Retina (tissue), 1 donor: ENCODE data around the gene PCBD2.
A peak's percentile ranks its signal among the peaks of the same experiment; 100 is the strongest.
"Not testable (repeated sequence)": the region's sequence is repeated elsewhere in the genome, so short reads cannot be mapped to it uniquely, and the experiment has no call there.

Source experiments
- DNase-seq: peaks from one replicate; pipeline ENCODE4 v3.0.0-alpha.2; 2016

Gene PCBD2

GRCh38 chr5:134904610-134905245, at the start of gene PCBD2:
Gene PCBD2, plus strand, starts transcription at chr5:134905131. Its CDS starts 9 bp downstream, at chr5:134905140.
- peak; percentile 92 for DNase-seq

- not testable (repeated sequence) for DNase-seq
These were observed 48.5 kb upstream of the PCBD2 start for GRCh38 chr5:134856465-134856864.

GRCh38 chr5:134857401-134857800, 47.5 kb upstream of the PCBD2 start:
- DNase-seq: no peak

GRCh38 chr5:134864707-134865106, 40.2 kb upstream of the PCBD2 start:
- DNase-seq: no peak

- DNase-seq: no peak
These were observed 31.4 kb upstream of the PCBD2 start for GRCh38 chr5:134873494-134873893.

- DNase-seq: peak; percentile 97
These were observed 30.7 kb upstream of the PCBD2 start, which contains the start of gene TXNDC15 for GRCh38 chr5:134873987-134874830. Gene TXNDC15, plus strand, starts transcription at chr5:134874371. Its CDS starts 57 bp downstream, at chr5:134874428.

GRCh38 chr5:134874831-134875655, 29.9 kb upstream of the PCBD2 start:
- peak; percentile 78 for DNase-seq

- DNase-seq: no peak
These were observed 27.8 kb upstream of the PCBD2 start for GRCh38 chr5:134877159-134877558.

GRCh38 chr5:134878403-134878802, 26.5 kb upstream of the PCBD2 start:
- DNase-seq: no peak

- DNase-seq: no peak
These were observed 25.5 kb upstream of the PCBD2 start for GRCh38 chr5:134879456-134879855.

GRCh38 chr5:134880937-134881336, 24.0 kb upstream of the PCBD2 start:
- not testable (repeated sequence) for DNase-seq

- DNase-seq: not testable (repeated sequence)
These were observed 23.2 kb upstream of the PCBD2 start for GRCh38 chr5:134881711-134882110.

GRCh38 chr5:134887593-134888159, 17.3 kb upstream of the PCBD2 start:
- DNase-seq: no peak

- no peak for DNase-seq
These were observed 15.6 kb upstream of the PCBD2 start for GRCh38 chr5:134889335-134889734.

- no peak for DNase-seq
These were observed 13.5 kb upstream of the PCBD2 start for GRCh38 chr5:134891473-134891872.

- DNase-seq: no peak
These were observed 12.6 kb upstream of the PCBD2 start for GRCh38 chr5:134892282-134892681.

- no peak for DNase-seq
These were observed 12.0 kb upstream of the PCBD2 start for GRCh38 chr5:134892926-134893325.

- DNase-seq: no peak
These were observed 11.0 kb upstream of the PCBD2 start for GRCh38 chr5:134893748-134894505.

- no peak for DNase-seq
These were observed 2.7 kb upstream of the PCBD2 start for GRCh38 chr5:134902071-134902801.

- DNase-seq: peak; percentile 92
These were observed 490 bp downstream of the PCBD2 start for GRCh38 chr5:134905246-134905996.

GRCh38 chr5:134906811-134907210, 1.9 kb downstream of the PCBD2 start:
- DNase-seq: no peak
